Measurements from ENCODE around the gene HSPB1. TPM values are rescaled to one million over a fixed set of nuclear protein-coding genes. Genes with fewer than 3 reads are reported as not detected.

The HSPB1 gene
- total RNA-seq, 2 donors from 2014 or later, result 1,006 to 1,433 TPM

DNA sequence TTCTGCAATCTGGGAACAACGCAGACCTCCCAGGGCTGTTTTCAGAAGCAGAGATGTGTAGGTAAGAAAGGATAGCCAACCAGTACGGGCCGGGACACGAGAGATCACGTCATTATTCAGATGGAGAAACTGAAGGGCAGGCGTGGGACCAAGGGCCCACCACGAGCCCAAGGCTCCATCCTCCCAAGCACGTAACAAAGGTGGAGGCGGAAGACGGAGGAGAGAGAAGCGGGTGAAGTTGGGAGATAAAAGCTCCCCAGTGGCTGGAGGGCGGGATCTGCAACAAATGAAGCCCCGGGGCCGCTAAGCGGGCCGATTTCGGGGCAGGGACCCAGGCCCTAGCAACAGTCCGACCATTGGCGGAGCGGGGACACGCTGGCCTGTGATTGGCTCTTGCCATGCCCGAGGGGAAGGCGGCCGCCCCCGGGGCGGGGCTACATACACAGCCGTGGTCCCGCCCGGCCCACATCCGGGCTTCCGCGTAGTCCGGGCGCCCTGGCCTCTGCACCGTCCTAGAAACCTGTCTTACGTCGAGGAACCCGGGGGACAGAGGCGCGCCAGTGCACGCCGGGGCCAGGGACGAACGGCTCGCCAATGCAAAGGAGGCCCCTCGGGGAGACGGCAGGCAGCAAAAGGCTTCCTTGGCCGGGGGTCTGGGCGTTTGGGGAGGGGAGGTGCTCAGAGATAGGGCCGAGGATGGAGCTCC is 15.5 kb downstream of the HSPB1 start:
- H3K27ac ChIP-seq, result peak overlapping the region; percentile 97 to 98
- H3K4me3 ChIP-seq, result peak overlapping the region; percentile 61 to 75
- H3K27me3 ChIP-seq, result no peaks in the 10 kb centered on the region
- TF ChIP-seq, protein P1, sequence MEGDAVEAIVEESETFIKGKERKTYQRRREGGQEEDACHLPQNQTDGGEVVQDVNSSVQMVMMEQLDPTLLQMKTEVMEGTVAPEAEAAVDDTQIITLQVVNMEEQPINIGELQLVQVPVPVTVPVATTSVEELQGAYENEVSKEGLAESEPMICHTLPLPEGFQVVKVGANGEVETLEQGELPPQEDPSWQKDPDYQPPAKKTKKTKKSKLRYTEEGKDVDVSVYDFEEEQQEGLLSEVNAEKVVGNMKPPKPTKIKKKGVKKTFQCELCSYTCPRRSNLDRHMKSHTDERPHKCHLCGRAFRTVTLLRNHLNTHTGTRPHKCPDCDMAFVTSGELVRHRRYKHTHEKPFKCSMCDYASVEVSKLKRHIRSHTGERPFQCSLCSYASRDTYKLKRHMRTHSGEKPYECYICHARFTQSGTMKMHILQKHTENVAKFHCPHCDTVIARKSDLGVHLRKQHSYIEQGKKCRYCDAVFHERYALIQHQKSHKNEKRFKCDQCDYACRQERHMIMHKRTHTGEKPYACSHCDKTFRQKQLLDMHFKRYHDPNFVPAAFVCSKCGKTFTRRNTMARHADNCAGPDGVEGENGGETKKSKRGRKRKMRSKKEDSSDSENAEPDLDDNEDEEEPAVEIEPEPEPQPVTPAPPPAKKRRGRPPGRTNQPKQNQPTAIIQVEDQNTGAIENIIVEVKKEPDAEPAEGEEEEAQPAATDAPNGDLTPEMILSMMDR (IDR thresholded peaks at IDR 0.05), result no peak
- DNase-seq (ENCODE audit: low spot score), result peak; percentile 99
- H3K9me3 ChIP-seq, result no peaks in the 10 kb centered on the region
- no peaks in the 10 kb centered on the region for H3K36me3 ChIP-seq
- peaks cover 0 to 44% of the 10 kb centered on the region in 2 donors for H3K4me1 ChIP-seq

GRCh38 chr7:76318488-76319353 is 16.2 kb downstream of the HSPB1 start:
- TF ChIP-seq, protein P1 (IDR thresholded peaks at IDR 0.05), result no peak
- Histone ChIP-seq H3K27ac (peak overlapping the region; percentile 97 to 98), H3K4me1 (peaks cover 0 to 51% of the 10 kb centered on the region in 2 donors), H3K4me3 (peak overlapping the region; percentile 61 to 75), H3K36me3 (no peaks in the 10 kb centered on the region), H3K27me3 (no peaks in the 10 kb centered on the region), H3K9me3 (no peaks in the 10 kb centered on the region)
- DNase-seq (ENCODE audit: low spot score), result peak; percentile 94

DNA sequence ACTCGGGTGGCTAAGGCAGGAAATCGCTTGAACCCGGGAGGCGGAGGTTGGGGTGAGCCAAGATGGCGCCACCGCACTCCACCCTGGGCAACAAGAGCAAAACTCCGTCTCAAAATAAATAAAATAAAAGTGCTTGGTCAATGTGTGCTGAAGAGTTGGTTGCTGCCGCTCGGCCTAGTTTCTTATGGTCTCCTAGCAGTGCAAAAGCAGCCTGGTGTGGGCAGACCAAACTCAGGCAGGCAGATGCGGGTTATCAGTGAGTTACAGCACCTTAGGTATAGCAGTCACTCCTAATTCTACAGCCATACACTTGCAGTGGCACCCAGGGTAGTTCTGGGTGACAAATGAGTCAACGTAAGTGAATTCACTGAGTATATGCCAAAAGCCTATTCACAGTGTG is 22.6 kb downstream of the HSPB1 start:
- H3K27me3 ChIP-seq, result no peaks in the 10 kb centered on the region
- H3K4me3 ChIP-seq, result no peak overlapping the region
- H3K27ac ChIP-seq, result peak overlapping the region; percentile 3 to 85
- peaks cover 49% of the 10 kb centered on the region for H3K36me3 ChIP-seq
- H3K9me3 ChIP-seq, result no peaks in the 10 kb centered on the region
- H3K4me1 ChIP-seq, result peaks cover 0 to 54% of the 10 kb centered on the region in 2 donors
- DNase-seq (ENCODE audit: low spot score), result no peak
- TF ChIP-seq, protein P1 (IDR thresholded peaks at IDR 0.05), result no peak

GRCh38 chr7:76325811-76326210 is 23.3 kb downstream of the HSPB1 start:
- DNase-seq (ENCODE audit: low spot score), result no peak
- Histone ChIP-seq H3K4me3 (no peak overlapping the region), H3K36me3 (peaks cover 49% of the 10 kb centered on the region), H3K9me3 (no peaks in the 10 kb centered on the region), H3K27me3 (no peaks in the 10 kb centered on the region), H3K27ac (peak overlapping the region in 1 of 2 donors; percentile 85), H3K4me1 (peaks cover 0 to 60% of the 10 kb centered on the region in 2 donors)
- TF ChIP-seq, protein P1 (IDR thresholded peaks at IDR 0.05), result no peak

- TF ChIP-seq, protein P1 (IDR thresholded peaks at IDR 0.05), result no peak
- peaks cover 49% of the 10 kb centered on the region for H3K36me3 ChIP-seq
Observed at GRCh38 chr7:76326646-76327233, 24.3 kb downstream of the HSPB1 start.

More at GRCh38 chr7:76326646-76327233, 24.3 kb downstream of the HSPB1 start:
- DNase-seq (ENCODE audit: low spot score), result no peak
- peaks cover 0 to 67% of the 10 kb centered on the region in 2 donors for H3K4me1 ChIP-seq
- H3K27me3 ChIP-seq, result no peaks in the 10 kb centered on the region
- H3K4me3 ChIP-seq, result no peak overlapping the region
- peak overlapping the region; percentile 2 to 85 for H3K27ac ChIP-seq
- no peaks in the 10 kb centered on the region for H3K9me3 ChIP-seq
